Peyer's patch (tissue), 4 donors: ENCODE data around the gene IKZF4.

ENCODE experiments used
- CTCF ChIP-seq, 6 experiments: fragments of 450-650 bp in 4 of 6; fragments of 200-600 bp in 2 of 6; sonication (generic) in 1 of 6; IDR thresholded peaks; one replicate each; pipeline ENCODE4 v1.5.1; 2017 to 2019; ENCODE audit warnings: antibody characterized with exemption in 6 of 6, mild to moderate bottlenecking in 3 of 6, moderate library complexity in 1 of 6
- POLR2A ChIP-seq, 2 donors: fragments of 450-650 bp; IDR thresholded peaks; one replicate each; pipeline ENCODE4 v1.5.1; 2017; ENCODE audit warnings: antibody characterized with exemption in 2 of 2, mild to moderate bottlenecking in 2 of 2, moderate library complexity in 2 of 2

- TF ChIP-seq POLR2A (IDR thresholded peaks at IDR 0.05) (no peak), CTCF (IDR thresholded peaks at IDR 0.05) (no peak)
Observed at GRCh38 chr12:56086096-56086495, 65.3 kb downstream of the IKZF4 start.
